NCI-H524 (cell line): ENCODE measurements around the gene FCRLA.

Experiments
- DNase-seq, 2 experiments: peaks; one replicate each; lab custom pipeline; 2025; lab: John Stamatoyannopoulos, UW

Gene FCRLA

GRCh38 chr1:161731981-161732718 lies 25.1 kb downstream of the FCRLA start:
- no peak for DNase-seq

- DNase-seq: no peak
Measured at GRCh38 chr1:161733526-161733925, 26.5 kb downstream of the FCRLA start.

- no peak for DNase-seq
Measured at GRCh38 chr1:161735837-161736236, 28.8 kb downstream of the FCRLA start.

GRCh38 chr1:161736335-161736969 lies 29.4 kb downstream of the FCRLA start:
- no peak for DNase-seq

- DNase-seq: no peak
Measured at GRCh38 chr1:161737625-161738024, 30.6 kb downstream of the FCRLA start.

GRCh38 chr1:161738627-161739287 lies 31.7 kb downstream of the FCRLA start:
- peak in 1 of 2 experiments; percentile 61 for DNase-seq

- no peak for DNase-seq
Measured at GRCh38 chr1:161739865-161740566, 33.0 kb downstream of the FCRLA start.

- DNase-seq: no peak
Measured at GRCh38 chr1:161740921-161741320, 33.9 kb downstream of the FCRLA start.

- no peak for DNase-seq
Measured at GRCh38 chr1:161743231-161743630, 36.2 kb downstream of the FCRLA start.

- DNase-seq: no peak
Measured at GRCh38 chr1:161747801-161748200, 40.8 kb downstream of the FCRLA start.

- DNase-seq: peak; percentile 90 to 93
Measured at GRCh38 chr1:161749509-161750407, 42.7 kb downstream of the FCRLA start, which contains the start of gene DUSP12. DUSP12 (plus strand) TSS chr1:161749786; CDS start chr1:161749802, 16 bp downstream.

GRCh38 chr1:161763522-161764098 lies 56.6 kb downstream of the FCRLA start:
- DNase-seq: peak; percentile 6 to 23
